AG10803 (cell line): ENCODE measurements around the gene CD2.
A peak's percentile ranks its signal among the peaks of the same experiment; 100 is the strongest.

Experiments used
- DNase-seq: peaks from one replicate; pipeline ENCODE4 v3.0.0; 2010; ENCODE audit warnings: low read depth
- H3K4me3 ChIP-seq: 2 replicates; pipeline ENCODE4 v1.5.1; 2011; ENCODE audit warnings: mild to moderate bottlenecking, low read length, control low read depth
- CTCF ChIP-seq: conservative IDR thresholded peaks from 2 replicates; pipeline ENCODE4 v1.5.1; 2011; ENCODE audit warnings: mild to moderate bottlenecking, low read length, control low read depth, inconsistent platforms

CD2 gene

DNA sequence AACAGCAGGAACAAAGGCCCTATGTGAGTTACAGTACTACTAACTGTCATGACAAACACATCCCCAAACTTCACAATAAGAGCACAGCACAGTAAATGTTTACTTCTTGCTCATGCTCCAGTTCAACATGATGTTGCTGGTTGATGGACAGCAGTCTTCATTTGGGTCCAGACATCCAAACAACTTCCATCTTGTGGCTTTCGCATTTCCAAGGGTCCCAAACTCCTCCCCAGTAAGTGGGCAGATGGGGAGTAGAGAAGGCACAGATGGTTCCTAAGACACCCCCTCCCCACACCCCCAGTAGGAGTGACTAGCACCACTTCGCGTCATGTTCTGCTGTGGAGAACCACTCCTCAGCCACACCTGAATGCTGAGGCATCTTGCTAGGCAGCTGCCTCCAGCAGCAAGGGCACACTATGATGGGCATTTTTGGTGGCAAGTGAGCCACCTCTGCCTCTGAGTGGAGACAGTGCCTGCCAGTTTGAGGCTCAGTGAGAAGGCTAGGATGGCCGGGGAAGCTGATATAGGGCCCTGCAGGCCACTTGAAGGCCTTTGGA, 32.7 kb upstream of the CD2 start:
- no peak overlapping the region for H3K4me3 ChIP-seq
- DNase-seq, result no peak
- no peak for TF ChIP-seq CTCF

DNA sequence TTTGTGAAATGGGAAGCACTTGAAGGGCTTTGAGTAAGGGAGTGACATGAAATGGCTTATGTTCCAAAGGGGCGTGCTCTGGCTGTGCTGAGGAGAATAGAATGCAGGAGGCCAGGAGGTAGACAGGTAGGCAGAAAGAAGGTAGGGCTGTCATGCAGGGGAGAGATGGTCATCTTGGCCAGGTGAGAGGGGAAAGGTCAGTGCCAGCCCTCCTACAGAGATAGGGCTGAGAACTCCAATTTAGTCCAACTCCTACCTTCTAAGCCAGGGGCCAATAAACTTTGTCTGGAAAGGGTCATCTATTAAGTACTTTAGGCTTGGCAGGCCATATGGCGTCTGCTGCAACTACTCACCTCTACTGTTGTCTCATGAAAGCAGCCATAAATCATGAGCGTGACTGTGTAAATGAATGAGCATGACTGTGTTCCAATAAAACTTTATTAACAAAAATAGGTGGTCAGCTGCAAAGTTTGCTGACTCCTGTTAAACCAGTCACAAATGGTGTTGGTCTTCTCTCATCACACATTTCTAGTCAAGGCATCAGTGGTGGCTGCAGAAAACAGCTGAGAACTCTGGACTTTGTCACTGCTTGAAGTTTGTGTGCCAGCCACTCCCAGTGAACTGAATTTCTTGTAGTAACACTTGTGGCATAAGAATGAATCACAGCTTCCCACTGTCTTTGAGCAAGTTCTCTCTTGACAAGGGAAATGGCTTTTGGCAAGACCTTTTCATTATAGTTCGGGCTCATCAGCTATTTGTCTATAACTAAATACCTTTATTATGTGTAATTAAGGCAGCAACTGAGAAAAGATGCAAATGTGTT, 32.0 kb upstream of the CD2 start:
- TF ChIP-seq CTCF, result no peak
- no peak for DNase-seq
- no peak overlapping the region for H3K4me3 ChIP-seq

DNA sequence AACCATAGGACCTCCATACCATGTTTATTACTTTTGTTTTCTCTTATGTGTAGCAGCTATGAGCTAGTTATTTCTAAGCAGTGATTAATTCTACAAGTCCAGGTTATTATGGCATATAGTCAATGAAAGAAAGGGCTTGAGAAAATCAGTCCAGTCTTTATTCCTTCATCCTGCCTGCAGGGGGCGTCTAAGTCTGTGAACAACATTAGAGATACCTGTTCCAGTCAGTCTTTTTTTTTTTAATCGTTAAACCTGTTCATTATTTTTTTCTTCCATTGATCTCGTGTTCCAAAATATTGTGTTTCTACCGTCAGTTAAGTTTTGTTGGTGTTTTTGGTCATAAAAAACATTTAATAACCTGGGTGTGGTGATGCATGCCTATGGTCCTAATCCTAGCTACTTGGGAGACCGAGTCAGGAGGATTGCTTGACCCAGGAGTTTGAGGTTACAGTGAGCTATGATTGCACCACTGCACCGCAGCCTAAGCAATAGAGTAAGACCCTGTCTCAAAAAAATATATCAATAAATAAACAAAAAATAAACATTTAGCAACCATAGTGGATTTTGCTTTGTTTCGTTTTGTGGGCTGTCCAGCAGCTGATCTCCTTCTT, 29.4 kb upstream of the CD2 start:
- TF ChIP-seq CTCF, result peak; percentile 81
- H3K4me3 ChIP-seq, result no peak overlapping the region
- peak; percentile 59 for DNase-seq

GRCh38 chr1:116725798-116726197, 28.4 kb upstream of the CD2 start:
- TF ChIP-seq CTCF, result no peak
- H3K4me3 ChIP-seq, result no peak overlapping the region
- no peak for DNase-seq

DNA sequence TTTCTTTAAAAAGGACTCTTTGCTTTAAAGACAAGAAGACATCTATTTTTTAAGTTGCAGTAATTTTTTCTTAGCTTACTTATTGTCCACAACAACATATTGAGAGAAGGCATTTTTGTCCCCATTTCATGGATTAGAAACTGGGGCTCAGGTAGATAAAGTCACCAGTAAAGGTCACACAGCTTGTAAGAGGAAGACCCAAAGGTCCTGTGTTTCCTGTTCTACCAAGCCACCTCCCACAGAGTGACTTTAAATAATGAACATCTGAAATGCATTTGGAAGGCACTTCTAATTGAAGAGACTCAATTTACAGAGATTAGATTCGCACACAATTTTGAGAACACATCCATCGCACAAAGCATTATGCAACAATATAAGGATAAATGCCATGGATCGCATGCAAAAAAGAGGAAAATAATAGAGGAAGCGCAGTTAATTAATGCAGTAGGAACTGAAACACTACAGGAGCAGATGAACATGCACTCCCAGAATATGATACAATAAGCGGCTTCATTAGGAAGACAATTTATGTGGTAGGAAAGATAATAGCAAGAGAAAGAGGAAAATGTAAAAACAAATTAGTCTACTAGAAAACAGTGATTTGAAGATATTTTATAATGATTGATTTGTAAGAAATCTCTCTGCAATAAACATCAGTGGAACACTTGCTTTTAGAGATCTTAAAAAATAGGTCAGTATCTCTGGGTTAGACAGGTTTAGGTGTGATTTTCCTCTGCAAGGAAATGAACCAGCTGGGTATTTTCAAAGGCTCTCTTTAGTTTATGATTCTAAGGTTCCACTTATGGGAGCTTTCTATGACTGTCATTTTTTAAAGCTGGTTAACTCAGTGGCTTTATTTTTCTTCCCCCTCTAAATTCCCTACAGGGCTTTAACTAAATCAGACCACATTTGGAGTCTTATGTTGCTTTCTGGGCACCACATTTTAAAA, 27.1 kb upstream of the CD2 start:
- no peak for DNase-seq
- TF ChIP-seq CTCF, result no peak
- no peak overlapping the region for H3K4me3 ChIP-seq

- no peak for TF ChIP-seq CTCF
- no peak overlapping the region for H3K4me3 ChIP-seq
- DNase-seq, result no peak
Observed at GRCh38 chr1:116731439-116731838, 22.8 kb upstream of the CD2 start.
